NCI-H748 (cell line): ENCODE measurements around the gene MCU.

Experiments used
- DNase-seq: peaks from one replicate; lab custom pipeline; 2025; ENCODE audit not compliant: unreplicated experiment; lab: John Stamatoyannopoulos, UW

The MCU gene

GRCh38 chr10:72932259-72933015, 240.5 kb downstream of the MCU start:
- DNase-seq = no peak

GRCh38 chr10:72935361-72935760, 243.4 kb downstream of the MCU start:
- DNase-seq = no peak
